IPS-11a (cell line): ENCODE data around the gene BRIP1.
"Not testable (repeated sequence)": the region's sequence is repeated elsewhere in the genome, so short reads cannot be mapped to it uniquely, and the experiment has no call there.

Experiments used
- H3K4me3 ChIP-seq: one replicate; pipeline ENCODE4 v1.5.1; 2013; ENCODE audit warnings: low read depth, low read length, control low read depth

BRIP1 gene

GRCh38 chr17:61733021-61733420 lies 130.3 kb downstream of the BRIP1 start:
- H3K4me3 ChIP-seq: no peak overlapping the region

GRCh38 chr17:61732169-61732568 lies 131.2 kb downstream of the BRIP1 start:
- H3K4me3 ChIP-seq: no peak overlapping the region

- no peak overlapping the region for H3K4me3 ChIP-seq
Measured at GRCh38 chr17:61731330-61731729, 132.0 kb downstream of the BRIP1 start.

- H3K4me3 ChIP-seq: no peak overlapping the region
Measured at GRCh38 chr17:61729690-61730268, 133.5 kb downstream of the BRIP1 start.

- no peak overlapping the region for H3K4me3 ChIP-seq
Measured at GRCh38 chr17:61728297-61728836, 135.0 kb downstream of the BRIP1 start.

GRCh38 chr17:61727798-61728197 lies 135.5 kb downstream of the BRIP1 start:
- H3K4me3 ChIP-seq: not testable (repeated sequence)

GRCh38 chr17:61726977-61727376 lies 136.4 kb downstream of the BRIP1 start:
- no peak overlapping the region for H3K4me3 ChIP-seq

GRCh38 chr17:61724777-61725176 lies 138.6 kb downstream of the BRIP1 start:
- no peak overlapping the region for H3K4me3 ChIP-seq

- no peak overlapping the region for H3K4me3 ChIP-seq
Measured at GRCh38 chr17:61723914-61724313, 139.4 kb downstream of the BRIP1 start.

GRCh38 chr17:61723183-61723582 lies 140.1 kb downstream of the BRIP1 start:
- no peak overlapping the region for H3K4me3 ChIP-seq

- H3K4me3 ChIP-seq: no peak overlapping the region
Measured at GRCh38 chr17:61722398-61722797, 140.9 kb downstream of the BRIP1 start.

GRCh38 chr17:61720016-61720795 lies 143.1 kb downstream of the BRIP1 start:
- no peak overlapping the region for H3K4me3 ChIP-seq

- not testable (repeated sequence) for H3K4me3 ChIP-seq
Measured at GRCh38 chr17:61719220-61719619, 144.1 kb downstream of the BRIP1 start.

- no peak overlapping the region for H3K4me3 ChIP-seq
Measured at GRCh38 chr17:61718022-61718421, 145.3 kb downstream of the BRIP1 start.

- H3K4me3 ChIP-seq: no peak overlapping the region
Measured at GRCh38 chr17:61717352-61717751, 146.0 kb downstream of the BRIP1 start.

GRCh38 chr17:61716225-61716829 lies 147.0 kb downstream of the BRIP1 start:
- H3K4me3 ChIP-seq: no peak overlapping the region

- H3K4me3 ChIP-seq: no peak overlapping the region
Measured at GRCh38 chr17:61715348-61715747, 148.0 kb downstream of the BRIP1 start.

- H3K4me3 ChIP-seq: no peak overlapping the region
Measured at GRCh38 chr17:61714300-61714699, 149.0 kb downstream of the BRIP1 start.

GRCh38 chr17:61713035-61713434 lies 150.3 kb downstream of the BRIP1 start:
- no peak overlapping the region for H3K4me3 ChIP-seq

- H3K4me3 ChIP-seq: no peak overlapping the region
Measured at GRCh38 chr17:61710546-61710945, 152.8 kb downstream of the BRIP1 start.

GRCh38 chr17:61709567-61709966 lies 153.8 kb downstream of the BRIP1 start:
- no peak overlapping the region for H3K4me3 ChIP-seq

- H3K4me3 ChIP-seq: no peak overlapping the region
Measured at GRCh38 chr17:61704935-61705449, 158.3 kb downstream of the BRIP1 start.
